ENCODE results near the gene USP35.

GRCh38 chr11:78262691-78263090 is 74.0 kb downstream of the USP35 start:
- TF ChIP-seq CTCF (IDR thresholded peaks at IDR 0.05), result no peak
- TF ChIP-seq POLR2A (IDR thresholded peaks at IDR 0.05), result no peak
